NCI-H446 treated with DMSO at 0.1 percent for 48 hours (cell line): ENCODE results near the gene TSPAN32.

Experiments used
- DNase-seq: peaks from one replicate; lab custom pipeline; 2025; lab: John Stamatoyannopoulos, UW

TSPAN32 gene

GRCh38 chr11:2366276-2366675 is 64.5 kb downstream of the TSPAN32 start:
- DNase-seq, result peak; percentile 7

- DNase-seq, result no peak
Measured at GRCh38 chr11:2366733-2367132, 64.9 kb downstream of the TSPAN32 start.

- no peak for DNase-seq
Measured at GRCh38 chr11:2367266-2368160, 65.7 kb downstream of the TSPAN32 start.
